Measurements from ENCODE around the gene STK11IP. TPM values are rescaled to one million over a fixed set of nuclear protein-coding genes. Genes with fewer than 3 reads are reported as not detected.

The STK11IP gene
- total and polyA plus RNA-seq, 7 experiments from 2014 or later, result 6.8 to 46.4 (median 42.1) TPM

- peaks cover 6 to 7% of the 10 kb centered on the region in 2 donors for H3K27me3 ChIP-seq (ENCODE audit: control insufficient read depth in 2 of 2, insufficient read depth in 2 of 2, low read length in 2 of 2)
- Mint-ChIP-seq H3K4me1 (peaks cover 0 to 7% (median 6%) of the 10 kb centered on the region in 7 donors), H3K9me3 (no peaks in the 10 kb centered on the region), H3K27me3 (peaks cover 16 to 47% (median 25%) of the 10 kb centered on the region in 5 donors), H3K4me3 (peak overlapping the region in 1 of 10 donors; percentile 29), H3K36me3 (no peaks in the 10 kb centered on the region), H3K27ac (no peak overlapping the region)
- CTCF ChIA-PET, result interaction anchor here (0.7 kb wide), 1 partner anchor 12 kb away, joined by 3 read pairs; no protein-coding TSS in a partner anchor
- no peak overlapping the region for H3K27ac ChIP-seq (ENCODE audit: low read depth, low read length)
- intact Hi-C loops (cut with micrococcal nuclease), result no loop called here
- no peak for ATAC-seq
- POLR2A ChIA-PET, result no interaction called here
- H3K4me3 ChIP-seq (ENCODE audit: low read length), result no peak overlapping the region
- H3K36me3 ChIP-seq (ENCODE audit: control insufficient read depth in 2 of 3, insufficient read depth in 3 of 3, low read length in 3 of 3), result no peaks in the 10 kb centered on the region
- H3K9me3 ChIP-seq (ENCODE audit: control insufficient read depth in 2 of 3, low read length in 3 of 3), result no peaks in the 10 kb centered on the region
- DNase-seq, result no peak
- no peaks in the 10 kb centered on the region for H3K4me1 ChIP-seq (ENCODE audit: control insufficient read depth in 2 of 2, insufficient read depth in 2 of 2, low read length in 2 of 2)
These were observed 27.5 kb downstream of the STK11IP start for GRCh38 chr2:219625179-219625578.

DNA sequence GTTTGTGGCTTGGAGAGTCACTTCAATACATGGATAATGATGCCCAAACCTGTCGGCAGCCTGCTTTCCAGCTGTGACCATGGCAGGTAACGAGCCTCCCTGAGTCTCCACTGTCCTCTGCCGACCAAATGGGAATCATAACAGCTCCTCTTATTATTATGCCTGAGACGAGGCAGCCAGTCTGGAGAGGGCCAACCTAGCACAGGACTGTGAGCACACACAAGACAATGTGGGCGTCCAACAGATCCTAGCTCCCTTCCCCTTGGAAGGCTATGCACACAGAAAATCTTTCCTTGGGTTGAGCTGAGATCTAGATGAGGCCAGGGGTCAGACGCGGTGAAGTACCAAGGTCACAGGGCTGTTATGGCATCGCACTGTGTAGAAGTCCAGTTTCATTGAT, 28.9 kb downstream of the STK11IP start:
- peak overlapping the region; percentile 55 to 86 (median 73) for H3K4me3 Mint-ChIP-seq
- intact Hi-C loops (cut with micrococcal nuclease), result no loop called here
- ChIA-PET POLR2A (no interaction called here), CTCF (no interaction called here)
- DNase-seq, result no peak
- no peaks in the 10 kb centered on the region for H3K36me3 ChIP-seq (ENCODE audit: control insufficient read depth in 2 of 3, insufficient read depth in 3 of 3, low read length in 3 of 3)
- peak overlapping the region in 1 of 9 donors; percentile 89 for H3K27ac Mint-ChIP-seq
- no peaks in the 10 kb centered on the region for H3K36me3 Mint-ChIP-seq
- H3K4me1 Mint-ChIP-seq, result peaks cover 0 to 7% (median 6%) of the 10 kb centered on the region in 7 donors
- H3K4me1 ChIP-seq (ENCODE audit: control insufficient read depth in 2 of 2, insufficient read depth in 2 of 2, low read length in 2 of 2), result no peaks in the 10 kb centered on the region
- H3K27me3 ChIP-seq (ENCODE audit: control insufficient read depth in 2 of 2, insufficient read depth in 2 of 2, low read length in 2 of 2), result peaks cover 6 to 7% of the 10 kb centered on the region in 2 donors
- no peak overlapping the region for H3K27ac ChIP-seq (ENCODE audit: low read depth, low read length)
- H3K9me3 ChIP-seq (ENCODE audit: control insufficient read depth in 2 of 3, low read length in 3 of 3), result no peaks in the 10 kb centered on the region
- peaks cover 17 to 50% (median 21%) of the 10 kb centered on the region in 5 donors for H3K27me3 Mint-ChIP-seq
- no peak overlapping the region for H3K4me3 ChIP-seq (ENCODE audit: low read length)
- no peaks in the 10 kb centered on the region for H3K9me3 Mint-ChIP-seq
- ATAC-seq, result no peak

DNA sequence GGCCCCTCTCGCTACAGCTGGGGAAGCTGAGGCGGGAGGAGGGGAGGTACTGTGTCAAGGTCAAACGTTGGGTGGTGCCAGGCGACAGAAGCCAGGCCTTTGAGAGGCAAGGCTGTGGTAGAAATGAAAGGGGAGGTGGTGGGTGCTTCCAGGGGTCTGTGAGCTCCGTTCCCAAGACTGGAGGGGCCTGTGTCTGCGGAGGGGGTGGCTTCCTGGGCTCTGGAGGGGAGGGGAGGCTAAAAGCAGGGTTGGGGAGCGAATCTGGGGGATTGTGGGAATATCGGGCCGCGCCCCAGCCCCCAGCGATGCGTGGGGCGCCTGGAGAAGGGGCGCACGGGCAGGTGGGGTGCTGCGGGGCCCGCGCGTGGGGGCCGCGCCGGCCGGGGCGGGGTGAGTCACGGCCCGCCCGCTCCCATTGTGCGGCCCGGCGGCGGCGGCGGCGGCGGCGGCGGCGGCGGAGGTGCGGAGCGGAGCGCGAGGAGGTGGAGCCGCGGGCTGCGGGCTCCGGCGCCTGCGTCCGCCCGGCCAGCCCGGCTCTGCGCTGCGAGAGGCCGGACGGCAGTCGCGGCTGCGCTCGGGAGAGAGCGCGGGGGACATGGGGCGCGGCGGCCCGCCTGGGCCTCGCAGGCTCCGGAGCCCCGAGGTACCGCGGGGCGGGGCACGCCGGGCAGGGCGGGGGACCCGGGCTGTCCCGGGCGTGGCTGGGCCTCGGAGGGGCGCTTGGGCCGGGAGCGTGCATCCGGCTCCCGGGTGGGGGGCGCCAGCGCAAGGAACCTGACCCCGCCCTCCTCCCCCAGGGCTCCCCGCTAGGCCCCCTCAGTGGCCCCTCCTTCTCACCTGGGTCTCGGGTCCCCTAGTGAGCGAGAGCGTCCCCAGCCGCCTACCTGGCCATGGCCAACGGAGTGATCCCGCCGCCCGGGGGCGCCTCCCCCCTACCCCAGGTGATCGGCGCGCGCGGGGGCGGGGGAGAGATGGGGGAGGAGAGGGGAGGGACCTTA, 29.7 kb downstream of the STK11IP start, which contains the start of gene SLC4A3:
Gene SLC4A3 (plus strand): TSS at position 528 of the 998 bp plus-strand sequence. CDS start 363 bp downstream, at position 891.
- Mint-ChIP-seq H3K4me1 (peaks cover 0 to 7% (median 6%) of the 10 kb centered on the region in 7 donors), H3K27me3 (peaks cover 12 to 47% (median 21%) of the 10 kb centered on the region in 5 donors), H3K27ac (peak within 1 kb of the TSS in 1 of 9 donors; percentile 89), H3K36me3 (no peaks in the 10 kb centered on the region), H3K9me3 (no peaks in the 10 kb centered on the region), H3K4me3 (peak within 1 kb of the TSS; percentile 55 to 86 (median 73))
- H3K27ac ChIP-seq (ENCODE audit: low read depth, low read length), result no peak within 1 kb of the TSS
- DNase-seq (peak in 2 of 9 donors; percentile 11 to 35), ATAC-seq (peak; percentile 40)
- peaks cover 6 to 7% of the 10 kb centered on the region in 2 donors for H3K27me3 ChIP-seq (ENCODE audit: control insufficient read depth in 2 of 2, insufficient read depth in 2 of 2, low read length in 2 of 2)
- POLR2A ChIA-PET, result no interaction called here
- no peaks in the 10 kb centered on the region for H3K36me3 ChIP-seq (ENCODE audit: control insufficient read depth in 2 of 3, insufficient read depth in 3 of 3, low read length in 3 of 3)
- H3K9me3 ChIP-seq (ENCODE audit: control insufficient read depth in 2 of 3, low read length in 3 of 3), result no peaks in the 10 kb centered on the region
- CTCF ChIA-PET, result no interaction called here
- H3K4me1 ChIP-seq (ENCODE audit: control insufficient read depth in 2 of 2, insufficient read depth in 2 of 2, low read length in 2 of 2), result no peaks in the 10 kb centered on the region
- intact Hi-C loops (cut with micrococcal nuclease), result no loop called here
- no peak within 1 kb of the TSS for H3K4me3 ChIP-seq (ENCODE audit: low read length)

- Mint-ChIP-seq H3K27me3 (peaks cover 12 to 39% (median 21%) of the 10 kb centered on the region in 5 donors), H3K4me3 (peak overlapping the region in 6 of 10 donors; percentile 12 to 74 (median 49)), H3K27ac (no peak overlapping the region), H3K4me1 (peaks cover 0 to 7% (median 6%) of the 10 kb centered on the region in 7 donors), H3K9me3 (no peaks in the 10 kb centered on the region), H3K36me3 (no peaks in the 10 kb centered on the region)
- H3K27ac ChIP-seq (ENCODE audit: low read depth, low read length), result no peak overlapping the region
- no peak overlapping the region for H3K4me3 ChIP-seq (ENCODE audit: low read length)
- intact Hi-C loops (cut with micrococcal nuclease), result no loop called here
- DNase-seq, result no peak
- ChIA-PET CTCF (no interaction called here), POLR2A (no interaction called here)
- peaks cover 6 to 7% of the 10 kb centered on the region in 2 donors for H3K27me3 ChIP-seq (ENCODE audit: control insufficient read depth in 2 of 2, insufficient read depth in 2 of 2, low read length in 2 of 2)
- H3K4me1 ChIP-seq (ENCODE audit: control insufficient read depth in 2 of 2, insufficient read depth in 2 of 2, low read length in 2 of 2), result no peaks in the 10 kb centered on the region
- H3K36me3 ChIP-seq (ENCODE audit: control insufficient read depth in 2 of 3, insufficient read depth in 3 of 3, low read length in 3 of 3), result no peaks in the 10 kb centered on the region
- ATAC-seq, result no peak
- no peaks in the 10 kb centered on the region for H3K9me3 ChIP-seq (ENCODE audit: control insufficient read depth in 2 of 3, low read length in 3 of 3)
These were observed 30.8 kb downstream of the STK11IP start for GRCh38 chr2:219628235-219628985.

DNA sequence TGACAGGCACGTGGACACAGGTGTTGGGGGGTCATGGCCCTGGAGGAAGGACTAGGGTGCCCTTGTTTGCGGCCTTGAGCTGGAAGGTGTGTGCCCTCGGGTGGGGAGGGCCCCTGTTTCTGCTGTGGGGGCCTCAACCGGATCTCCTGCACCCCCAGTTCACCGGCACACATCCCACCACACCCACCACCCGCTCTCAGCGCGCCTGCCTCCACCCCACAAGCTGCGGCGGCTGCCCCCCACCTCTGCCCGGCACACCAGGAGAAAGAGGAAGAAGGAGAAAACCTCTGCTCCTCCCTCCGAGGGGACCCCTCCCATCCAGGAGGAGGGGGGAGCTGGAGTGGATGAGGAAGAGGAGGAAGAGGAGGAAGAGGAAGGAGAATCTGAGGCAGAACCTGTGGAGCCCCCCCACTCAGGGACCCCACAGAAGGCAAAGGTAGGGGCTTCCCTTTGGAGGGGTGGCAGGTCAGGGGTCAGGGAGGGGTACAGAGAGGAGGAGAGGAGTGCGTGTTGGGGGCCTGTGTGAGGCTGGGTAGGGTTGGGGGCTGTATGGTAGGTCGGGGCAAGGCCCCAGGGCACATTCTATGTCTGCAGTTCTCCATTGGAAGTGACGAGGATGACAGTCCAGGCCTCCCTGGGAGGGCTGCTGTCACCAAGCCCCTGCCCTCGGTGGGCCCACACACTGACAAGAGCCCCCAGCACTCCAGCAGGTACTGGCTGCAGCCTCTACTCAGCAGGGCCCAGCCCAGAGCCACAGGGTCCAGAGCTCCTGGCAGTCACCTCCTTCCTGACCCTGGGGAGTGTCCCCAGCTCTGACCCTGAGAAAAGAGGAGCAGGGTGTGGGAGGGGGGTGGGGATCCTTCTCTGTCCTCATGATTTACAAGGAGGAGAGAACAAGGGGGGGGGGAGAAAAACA, 31.6 kb downstream of the STK11IP start:
- Histone ChIP-seq H3K27me3 (ENCODE audit: control insufficient read depth in 2 of 2, insufficient read depth in 2 of 2, low read length in 2 of 2) (peaks cover 6 to 7% of the 10 kb centered on the region in 2 donors), H3K4me1 (ENCODE audit: control insufficient read depth in 2 of 2, insufficient read depth in 2 of 2, low read length in 2 of 2) (no peaks in the 10 kb centered on the region), H3K4me3 (ENCODE audit: low read length) (no peak overlapping the region), H3K9me3 (ENCODE audit: control insufficient read depth in 2 of 3, low read length in 3 of 3) (no peaks in the 10 kb centered on the region), H3K27ac (ENCODE audit: low read depth, low read length) (no peak overlapping the region), H3K36me3 (ENCODE audit: control insufficient read depth in 2 of 3, insufficient read depth in 3 of 3, low read length in 3 of 3) (no peaks in the 10 kb centered on the region)
- Mint-ChIP-seq H3K9me3 (no peaks in the 10 kb centered on the region), H3K4me3 (peak overlapping the region in 3 of 10 donors; percentile 19 to 74 (median 22)), H3K36me3 (no peaks in the 10 kb centered on the region), H3K27ac (no peak overlapping the region), H3K4me1 (peaks cover 0 to 7% (median 6%) of the 10 kb centered on the region in 7 donors), H3K27me3 (peaks cover 12 to 34% (median 21%) of the 10 kb centered on the region in 5 donors)
- DNase-seq (no peak), ATAC-seq (no peak)
- intact Hi-C loops (cut with micrococcal nuclease), result no loop called here
- ChIA-PET POLR2A (no interaction called here), CTCF (interaction anchor here (0.7 kb wide), 1 partner anchor 482 kb away, joined by 4 read pairs; no protein-coding TSS in a partner anchor)
